ENCODE data around the gene EPC2. TPM values are rescaled to one million over a fixed set of nuclear protein-coding genes. Genes with fewer than 3 reads are reported as not detected.

EPC2 gene
- total and polyA plus RNA-seq, 2 donors from 2014 or later = 7.2 to 43.9 TPM

GRCh38 chr2:148726228-148726627 lies 81.7 kb downstream of the EPC2 start:
- H3K9me3 ChIP-seq (ENCODE audit: control insufficient read depth in 2 of 3, insufficient read depth in 1 of 3, low read length in 3 of 3) = no peaks in the 10 kb centered on the region
- no peaks in the 10 kb centered on the region for H3K27me3 ChIP-seq (ENCODE audit: control insufficient read depth, insufficient read depth, low read length)
- no peak overlapping the region for H3K4me3 ChIP-seq (ENCODE audit: low read length in 3 of 3)
- TF ChIP-seq, protein P1, sequence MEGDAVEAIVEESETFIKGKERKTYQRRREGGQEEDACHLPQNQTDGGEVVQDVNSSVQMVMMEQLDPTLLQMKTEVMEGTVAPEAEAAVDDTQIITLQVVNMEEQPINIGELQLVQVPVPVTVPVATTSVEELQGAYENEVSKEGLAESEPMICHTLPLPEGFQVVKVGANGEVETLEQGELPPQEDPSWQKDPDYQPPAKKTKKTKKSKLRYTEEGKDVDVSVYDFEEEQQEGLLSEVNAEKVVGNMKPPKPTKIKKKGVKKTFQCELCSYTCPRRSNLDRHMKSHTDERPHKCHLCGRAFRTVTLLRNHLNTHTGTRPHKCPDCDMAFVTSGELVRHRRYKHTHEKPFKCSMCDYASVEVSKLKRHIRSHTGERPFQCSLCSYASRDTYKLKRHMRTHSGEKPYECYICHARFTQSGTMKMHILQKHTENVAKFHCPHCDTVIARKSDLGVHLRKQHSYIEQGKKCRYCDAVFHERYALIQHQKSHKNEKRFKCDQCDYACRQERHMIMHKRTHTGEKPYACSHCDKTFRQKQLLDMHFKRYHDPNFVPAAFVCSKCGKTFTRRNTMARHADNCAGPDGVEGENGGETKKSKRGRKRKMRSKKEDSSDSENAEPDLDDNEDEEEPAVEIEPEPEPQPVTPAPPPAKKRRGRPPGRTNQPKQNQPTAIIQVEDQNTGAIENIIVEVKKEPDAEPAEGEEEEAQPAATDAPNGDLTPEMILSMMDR (IDR thresholded peaks at IDR 0.05; ENCODE audit: borderline replicate concordance, extremely low read depth, insufficient read depth) = no peak
- no peaks in the 10 kb centered on the region for H3K4me1 ChIP-seq (ENCODE audit: control insufficient read depth in 2 of 3, insufficient read depth in 2 of 3, low read depth in 1 of 3, low read length in 3 of 3)
- DNase-seq = no peak
- no peaks in the 10 kb centered on the region for H3K36me3 ChIP-seq (ENCODE audit: control insufficient read depth in 2 of 3, insufficient read depth in 3 of 3, low read length in 3 of 3)
- intact Hi-C loops (cut with DNase I) = no loop called here
- no peak for FAIRE-seq
- H3K27ac ChIP-seq (ENCODE audit: low read depth in 2 of 2, low read length in 2 of 2) = no peak overlapping the region
- no peak overlapping the region for H3K9ac ChIP-seq (ENCODE audit: low read length in 3 of 3)

GRCh38 chr2:148730085-148730484 lies 85.5 kb downstream of the EPC2 start:
- FAIRE-seq = no peak
- no peaks in the 10 kb centered on the region for H3K27me3 ChIP-seq (ENCODE audit: control insufficient read depth, insufficient read depth, low read length)
- TF ChIP-seq, protein P1 (IDR thresholded peaks at IDR 0.05; ENCODE audit: borderline replicate concordance, extremely low read depth, insufficient read depth) = no peak
- H3K9ac ChIP-seq (ENCODE audit: low read length in 3 of 3) = no peak overlapping the region
- H3K27ac ChIP-seq (ENCODE audit: low read depth in 2 of 2, low read length in 2 of 2) = no peak overlapping the region
- intact Hi-C loops (cut with DNase I) = no loop called here
- no peaks in the 10 kb centered on the region for H3K9me3 ChIP-seq (ENCODE audit: control insufficient read depth in 2 of 3, insufficient read depth in 1 of 3, low read length in 3 of 3)
- H3K36me3 ChIP-seq (ENCODE audit: control insufficient read depth in 2 of 3, insufficient read depth in 3 of 3, low read length in 3 of 3) = no peaks in the 10 kb centered on the region
- H3K4me3 ChIP-seq (ENCODE audit: low read length in 3 of 3) = no peak overlapping the region
- no peaks in the 10 kb centered on the region for H3K4me1 ChIP-seq (ENCODE audit: control insufficient read depth in 2 of 3, insufficient read depth in 2 of 3, low read depth in 1 of 3, low read length in 3 of 3)
- DNase-seq = peak in 1 of 5 donors; percentile 8

DNA sequence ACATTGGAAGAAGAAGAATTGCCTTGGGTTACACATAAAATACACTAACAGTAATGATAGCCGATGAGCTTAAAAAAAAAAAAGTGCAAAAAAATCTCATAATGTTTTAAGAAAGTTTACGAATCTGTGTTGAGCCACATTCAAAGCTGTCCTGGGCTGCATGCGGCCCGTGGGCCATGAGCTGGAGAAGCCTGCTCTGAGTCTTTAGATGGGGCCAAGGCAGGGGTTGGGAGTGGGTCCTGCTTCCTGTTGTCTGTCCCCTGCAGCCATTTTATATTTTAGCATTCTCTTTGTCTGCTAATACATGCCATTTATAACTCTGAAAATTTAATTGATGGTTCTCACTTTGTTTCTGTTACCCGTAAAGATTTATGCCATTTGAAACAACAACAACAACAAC lies 93.2 kb downstream of the EPC2 start:
- Histone ChIP-seq H3K36me3 (ENCODE audit: control insufficient read depth in 2 of 3, insufficient read depth in 3 of 3, low read length in 3 of 3) (no peaks in the 10 kb centered on the region), H3K27me3 (ENCODE audit: control insufficient read depth, insufficient read depth, low read length) (no peaks in the 10 kb centered on the region), H3K9me3 (ENCODE audit: control insufficient read depth in 2 of 3, insufficient read depth in 1 of 3, low read length in 3 of 3) (no peaks in the 10 kb centered on the region), H3K4me3 (ENCODE audit: low read length in 3 of 3) (no peak overlapping the region), H3K4me1 (ENCODE audit: control insufficient read depth in 2 of 3, insufficient read depth in 2 of 3, low read depth in 1 of 3, low read length in 3 of 3) (no peaks in the 10 kb centered on the region), H3K27ac (ENCODE audit: low read depth in 2 of 2, low read length in 2 of 2) (no peak overlapping the region), H3K9ac (ENCODE audit: low read length in 3 of 3) (no peak overlapping the region)
- intact Hi-C loops (cut with DNase I) = no loop called here
- TF ChIP-seq, protein P1 (IDR thresholded peaks at IDR 0.05; ENCODE audit: borderline replicate concordance, extremely low read depth, insufficient read depth) = no peak
- FAIRE-seq (no peak), DNase-seq (peak in 1 of 5 donors; percentile 37)

GRCh38 chr2:148739454-148740105 lies 95.0 kb downstream of the EPC2 start:
- no peaks in the 10 kb centered on the region for H3K9me3 ChIP-seq (ENCODE audit: control insufficient read depth in 2 of 3, insufficient read depth in 1 of 3, low read length in 3 of 3)
- TF ChIP-seq, protein P1 (IDR thresholded peaks at IDR 0.05; ENCODE audit: borderline replicate concordance, extremely low read depth, insufficient read depth) = no peak
- no peak overlapping the region for H3K4me3 ChIP-seq (ENCODE audit: low read length in 3 of 3)
- no peaks in the 10 kb centered on the region for H3K36me3 ChIP-seq (ENCODE audit: control insufficient read depth in 2 of 3, insufficient read depth in 3 of 3, low read length in 3 of 3)
- FAIRE-seq (no peak), DNase-seq (no peak)
- H3K4me1 ChIP-seq (ENCODE audit: control insufficient read depth in 2 of 3, insufficient read depth in 2 of 3, low read depth in 1 of 3, low read length in 3 of 3) = no peaks in the 10 kb centered on the region
- intact Hi-C loops (cut with DNase I) = no loop called here
- H3K27ac ChIP-seq (ENCODE audit: low read depth in 2 of 2, low read length in 2 of 2) = no peak overlapping the region
- no peak overlapping the region for H3K9ac ChIP-seq (ENCODE audit: low read length in 3 of 3)
- H3K27me3 ChIP-seq (ENCODE audit: control insufficient read depth, insufficient read depth, low read length) = no peaks in the 10 kb centered on the region

Data from kidney (tissue), 14 donors.